Omental fat pad (tissue), 4 donors: ENCODE results near the gene FLACC1. TPM values are rescaled to one million over a fixed set of nuclear protein-coding genes. Genes with fewer than 3 reads are reported as not detected.
A peak's percentile ranks its signal among the peaks of the same experiment; 100 is the strongest.

Source experiments
- ATAC-seq: fragments of 150-250 bp; one replicate; pipeline ENCODE4 v1.9.1; 2016; ENCODE audit warnings: mild to moderate bottlenecking, moderate library complexity; ENCODE audit not compliant: low FRiP score
- DNase-seq: peaks from one replicate; pipeline ENCODE4 v3.0.0-alpha.2; 2019; ENCODE audit warnings: low spot score
- CTCF ChIP-seq, 3 donors: fragments of 450-650 bp; IDR thresholded peaks; one replicate each; pipeline ENCODE4 v1.5.1; 2016 to 2017; ENCODE audit warnings: antibody characterized with exemption in 3 of 3, mild to moderate bottlenecking in 3 of 3, moderate library complexity in 2 of 3
- total RNA-seq, 4 donors: library from RNA; depleted of rRNA; stranded (reverse); fragments of >200 nt; gene quantifications; one replicate each; pipeline ENCODE4 v1.1.0, GENCODE V29; 2016

Gene FLACC1
- total RNA-seq, 4 donors from 2014 or later, result 1.6 to 3.2 (median 1.9) TPM

GRCh38 chr2:201363857-201364560 is 6.9 kb upstream of the FLACC1 start:
- peak in 2 of 3 donors; percentile 51 to 54 for TF ChIP-seq CTCF (IDR thresholded peaks at IDR 0.05)
- no peak for DNase-seq

GRCh38 chr2:201362396-201362795 is 5.3 kb upstream of the FLACC1 start:
- ATAC-seq, result peak; percentile 41

More at GRCh38 chr2:201363857-201364560, 6.9 kb upstream of the FLACC1 start:
- peak; percentile 82 for ATAC-seq

DNA sequence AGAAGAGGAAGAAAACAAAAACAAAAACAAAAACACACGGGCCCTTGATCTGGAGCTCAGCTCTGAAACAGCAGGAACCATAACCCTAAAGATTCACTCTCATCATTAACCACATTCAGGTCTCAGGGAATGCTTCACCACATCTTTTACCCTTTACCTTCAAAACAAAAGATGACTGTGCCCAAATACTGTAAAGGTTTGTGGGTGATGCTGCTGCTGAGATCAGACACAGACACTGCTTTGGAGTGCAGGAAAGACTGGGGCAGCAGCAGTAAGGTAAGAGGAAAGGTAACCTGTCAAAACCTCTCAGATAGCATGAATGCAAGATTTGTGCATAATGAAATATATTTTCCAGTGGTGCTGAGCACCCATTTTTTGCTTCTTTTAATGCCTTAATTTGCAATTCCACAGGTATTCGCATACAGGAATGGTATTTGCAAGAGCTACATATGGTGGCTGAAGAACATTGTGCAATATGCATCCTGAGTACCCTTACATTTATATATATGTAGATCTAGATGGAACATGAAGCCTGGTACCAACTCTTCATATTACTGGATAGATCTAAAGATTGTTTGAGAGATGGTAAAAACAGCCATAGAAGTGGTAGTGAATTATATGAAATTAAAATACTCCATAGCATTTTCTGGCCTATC is 4.1 kb upstream of the FLACC1 start:
- ATAC-seq (no peak), DNase-seq (no peak)
- TF ChIP-seq CTCF (IDR thresholded peaks at IDR 0.05), result no peak

More at GRCh38 chr2:201362396-201362795, 5.3 kb upstream of the FLACC1 start:
- no peak for TF ChIP-seq CTCF (IDR thresholded peaks at IDR 0.05)
- DNase-seq, result no peak

DNA sequence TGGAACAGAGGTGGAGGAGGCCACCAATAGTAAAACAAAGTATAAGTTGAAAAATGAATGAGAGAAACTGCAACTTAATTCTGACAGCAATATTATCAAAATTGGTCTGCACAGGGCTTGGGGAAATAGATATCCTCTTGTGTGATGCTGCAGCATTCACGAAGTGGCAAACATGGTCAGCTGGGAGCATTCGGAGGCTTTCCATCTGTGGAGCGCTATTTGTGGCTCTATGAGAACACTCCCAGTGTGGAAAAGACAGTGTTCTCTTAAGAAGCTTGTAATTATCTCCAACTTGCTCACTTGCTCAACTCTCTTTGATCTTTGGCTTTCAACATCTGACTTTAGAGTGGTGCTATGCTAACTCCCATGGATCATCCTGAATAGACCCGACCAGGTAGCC is 3.1 kb upstream of the FLACC1 start:
- DNase-seq (no peak), ATAC-seq (no peak)
- TF ChIP-seq CTCF (IDR thresholded peaks at IDR 0.05), result no peak

DNA sequence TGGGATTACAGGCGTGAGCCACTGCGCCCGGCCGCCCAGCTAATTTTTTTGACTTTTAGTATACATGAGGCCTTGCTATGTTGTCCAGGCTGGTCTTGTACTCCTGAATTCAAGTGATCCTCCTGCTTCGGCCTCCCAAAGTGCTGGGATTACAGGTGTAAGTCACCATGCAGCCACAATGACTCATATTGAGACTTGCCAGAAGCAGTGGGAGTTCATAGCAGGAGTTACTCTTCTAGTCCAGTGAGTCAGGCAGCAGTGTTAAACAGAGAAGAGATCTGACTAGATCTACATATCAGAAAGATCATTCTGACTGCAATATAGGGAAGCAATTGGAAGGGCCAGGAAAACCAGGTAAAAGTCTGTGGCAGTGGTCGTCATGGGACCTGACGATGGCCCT is 1.5 kb upstream of the FLACC1 start:
- no peak for DNase-seq
- TF ChIP-seq CTCF (IDR thresholded peaks at IDR 0.05), result no peak
- ATAC-seq, result no peak

- DNase-seq (no peak), ATAC-seq (no peak)
- TF ChIP-seq CTCF (IDR thresholded peaks at IDR 0.05), result no peak
Measured at GRCh38 chr2:201353116-201353515, 4.0 kb downstream of the FLACC1 start.

DNA sequence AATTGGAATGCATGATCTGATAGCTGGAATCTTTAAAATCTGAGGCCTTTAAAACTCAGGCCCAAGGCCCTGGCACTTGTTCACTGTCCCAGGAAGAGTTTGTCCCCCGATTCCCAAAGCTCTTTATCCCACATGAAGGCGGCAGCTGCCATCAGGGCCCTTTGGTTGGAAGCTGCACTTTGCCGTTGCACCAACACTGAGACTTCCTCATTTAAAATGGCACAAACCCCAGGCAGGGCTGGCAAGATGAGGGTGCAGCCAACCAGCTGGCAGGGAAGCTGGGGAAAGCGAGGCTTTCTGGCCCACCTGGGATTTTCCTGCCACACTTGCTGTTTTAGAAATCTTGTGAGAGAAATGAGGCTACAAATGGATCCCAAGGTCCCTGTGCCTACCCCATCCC is 6.3 kb downstream of the FLACC1 start:
- ATAC-seq (no peak), DNase-seq (no peak)
- TF ChIP-seq CTCF (IDR thresholded peaks at IDR 0.05), result no peak
